HCT116 (cell line): ENCODE data around the gene ITGBL1. TPM values are rescaled to one million over a fixed set of nuclear protein-coding genes. Genes with fewer than 3 reads are reported as not detected.

Experiments used
- ATAC-seq: fragments of 200-7000 bp; cut with Tn5 transposase; 2 replicates; pipeline ENCODE4 v1.9.1; 2020; ENCODE audit warnings: mild to moderate bottlenecking, moderate library complexity
- BruUV-seq: library from RNA; stranded (reverse); fragments of 400-500 nt; replicated peaks from 2 replicates; lab custom pipeline; 2021; lab: Mats Ljungman, UMichigan
- CTCF ChIA-PET: fragments of 300-600 bp; sonication (Branson Sonifier 250); formaldehyde crosslinking; loops from one replicate; lab custom pipeline; 2021; ENCODE audit warnings: antibody characterized with exemption; lab: Charles Lee
- POLR2A ChIA-PET: fragments of 300-600, 350-600 bp; sonication (Branson Sonifier 250); formaldehyde crosslinking; loops from one replicate; lab custom pipeline; 2021; ENCODE audit warnings: antibody characterized with exemption; lab: Charles Lee
- RAD21 ChIA-PET, 2 experiments: fragments of 300-600 bp; sonication (Branson Sonifier 250); formaldehyde crosslinking; loops; one replicate each; lab custom pipeline; 2023; ENCODE audit warnings: low total read pairs in 2 of 2; ENCODE audit not compliant: uncharacterized antibody in 2 of 2, unreplicated experiment in 2 of 2, low non-redundant PET in 1 of 2; lab: Charles Lee
- DNase-seq: peaks from one replicate; pipeline ENCODE4 v3.0.0-alpha.2; 2010; ENCODE audit warnings: low read depth, low spot score
- H2AFZ ChIP-seq: fragments of 200-600 bp; shearing (Covaris generic), sonication (generic); 2 replicates; pipeline ENCODE4 v1.6.1; 2017; ENCODE audit warnings: low read depth, mixed run types, mixed read lengths, antibody characterized with exemption, low read length; ENCODE audit not compliant: poor library complexity, severe bottlenecking
- H3K27ac ChIP-seq: 2 replicates; pipeline ENCODE4 v1.5.1; 2012; ENCODE audit warnings: low read depth, low read length
- H3K27me3 ChIP-seq: fragments of 200-600 bp; sonication (generic); 2 replicates; pipeline ENCODE4 v1.6.1; 2016; ENCODE audit warnings: mixed run types, low read length, mixed read lengths; ENCODE audit not compliant: insufficient read depth
- H3K36me3 ChIP-seq, 2 experiments: fragments of 200-500 bp in 1 of 2; fragments of 200-600 bp in 1 of 2; sonication (Bioruptor generic) in 1 of 2; sonication (generic) in 1 of 2; 2 replicates each; pipeline versions ENCODE4 v1.5.1 to v1.6.1; 2014 to 2016; ENCODE audit warnings: low read length in 2 of 2, inconsistent platforms in 1 of 2, mixed read lengths in 1 of 2, mixed run types in 1 of 2; ENCODE audit not compliant: insufficient read depth in 2 of 2, control insufficient read depth in 1 of 2
- H3K4me1 ChIP-seq, 2 experiments: fragments of 200-600 bp in 1 of 2; sonication (generic) in 1 of 2; 2 replicates each; pipeline versions ENCODE4 v1.5.1 to v1.6.1; 2012 to 2017; ENCODE audit warnings: low read length in 2 of 2, inconsistent platforms in 1 of 2, mild to moderate bottlenecking in 1 of 2, mixed read lengths in 1 of 2, mixed run types in 1 of 2, moderate library complexity in 1 of 2; ENCODE audit not compliant: insufficient read depth in 2 of 2, control insufficient read depth in 1 of 2
- H3K4me2 ChIP-seq: fragments of 200-600 bp; sonication (generic); 2 replicates; pipeline ENCODE4 v1.6.1; 2017; ENCODE audit warnings: mixed run types, low read length, mixed read lengths
- H3K4me3 ChIP-seq, 2 experiments: fragments of 200-600 bp in 1 of 2; sonication (generic) in 1 of 2; replicated peaks in 1 of 2; 2 replicates each; pipeline ENCODE4 v1.5.1; 2011 to 2016; ENCODE audit warnings: low read length in 2 of 2, control low read depth in 1 of 2, low read depth in 1 of 2, mild to moderate bottlenecking in 1 of 2, mixed read lengths in 1 of 2, mixed run types in 1 of 2
- H3K79me2 ChIP-seq: fragments of 200-600 bp; sonication (generic); 2 replicates; pipeline ENCODE4 v1.6.1; 2017; ENCODE audit warnings: mild to moderate bottlenecking, mixed run types, low read length, moderate library complexity, mixed read lengths; ENCODE audit not compliant: insufficient read depth
- H3K9ac ChIP-seq: fragments of 200-600 bp; sonication (generic); 2 replicates; pipeline ENCODE4 v1.6.1; 2016; ENCODE audit warnings: low read length, mixed read lengths
- H3K9me2 ChIP-seq: fragments of 200-600 bp; sonication (generic), shearing (Covaris generic); 2 replicates; pipeline ENCODE4 v1.6.1; 2017; ENCODE audit warnings: mixed run types, mild to moderate bottlenecking, moderate library complexity; ENCODE audit not compliant: insufficient read depth
- H3K9me3 ChIP-seq, 2 experiments: fragments of 200-500 bp in 1 of 2; fragments of 200-600 bp in 1 of 2; sonication (Bioruptor generic) in 1 of 2; sonication (generic) in 1 of 2; 2 replicates each; pipeline ENCODE4 v1.6.1; 2014 to 2017; ENCODE audit warnings: low read length in 2 of 2, mixed read lengths in 2 of 2, inconsistent platforms in 1 of 2, low read depth in 1 of 2, mild to moderate bottlenecking in 1 of 2, mixed run types in 1 of 2, moderate library complexity in 1 of 2; ENCODE audit not compliant: control insufficient read depth in 1 of 2, insufficient read depth in 1 of 2
- H4K20me1 ChIP-seq: fragments of 200-600 bp; sonication (generic), shearing (Covaris generic); 2 replicates; pipeline ENCODE4 v1.6.1; 2017; ENCODE audit warnings: mixed run types, mild to moderate bottlenecking, moderate library complexity; ENCODE audit not compliant: insufficient read depth
- CEBPB ChIP-seq: IDR thresholded peaks from 2 replicates; pipeline ENCODE4 v1.6.1; 2012; ENCODE audit warnings: low read depth
- CTCF ChIP-seq, 3 experiments: fragments of 200-600 bp in 1 of 3; sonication (generic) in 1 of 3; IDR thresholded peaks in 2 of 3; conservative IDR thresholded peaks in 1 of 3; 2 replicates each; pipeline ENCODE4 v1.5.1; 2012 to 2017; ENCODE audit warnings: low read depth in 2 of 3, low read length in 2 of 3, antibody characterized with exemption in 1 of 3, borderline replicate concordance in 1 of 3, control low read depth in 1 of 3, mild to moderate bottlenecking in 1 of 3, mixed read lengths in 1 of 3, mixed run types in 1 of 3, moderate library complexity in 1 of 3; ENCODE audit not compliant: insufficient read depth in 1 of 3
- EGR1 ChIP-seq: IDR thresholded peaks from 2 replicates; pipeline ENCODE4 v1.6.1; 2012; ENCODE audit warnings: low read depth
- EZH2 ChIP-seq: fragments of 200-600 bp; sonication (generic); IDR thresholded peaks from 2 replicates; pipeline ENCODE4 v1.6.1; 2017; ENCODE audit warnings: antibody characterized with exemption, mixed run types
- EZH2phosphoT487 ChIP-seq: fragments of 200-600 bp; IDR thresholded peaks from 2 replicates; pipeline ENCODE4 v1.6.1; 2018; ENCODE audit warnings: antibody characterized with exemption, borderline replicate concordance
- FOSL1 ChIP-seq: IDR thresholded peaks from 2 replicates; pipeline ENCODE4 v1.6.1; 2012; ENCODE audit warnings: low read depth
- MAX ChIP-seq: IDR thresholded peaks from 2 replicates; pipeline ENCODE4 v1.6.1; 2012
- POLR2A ChIP-seq: IDR thresholded peaks from 2 replicates; pipeline ENCODE4 v1.7.0; 2011; ENCODE audit warnings: borderline replicate concordance; ENCODE audit not compliant: insufficient read depth, insufficient read length; ENCODE audit errors: extremely low read depth
- RAD21 ChIP-seq: IDR thresholded peaks from 2 replicates; pipeline ENCODE4 v1.6.1; 2012; ENCODE audit warnings: low read depth, mild to moderate bottlenecking
- SIN3A ChIP-seq: IDR thresholded peaks from 2 replicates; pipeline ENCODE4 v1.6.1; 2012; ENCODE audit warnings: low read depth
- SRF ChIP-seq: IDR thresholded peaks from 2 replicates; pipeline ENCODE4 v1.6.1; 2012; ENCODE audit warnings: low read depth
- TCF7L2 ChIP-seq: IDR thresholded peaks from 2 replicates; pipeline ENCODE4 v1.7.0; 2011; ENCODE audit warnings: borderline replicate concordance, inconsistent platforms; ENCODE audit not compliant: insufficient read depth, insufficient read length; ENCODE audit errors: extremely low read depth
- ZNF274 ChIP-seq: fragments of 200-500 bp; sonication (Bioruptor generic); IDR thresholded peaks from 2 replicates; pipeline ENCODE4 v1.6.1; 2014; ENCODE audit warnings: mild to moderate bottlenecking, low read depth, low read length, inconsistent platforms
- intact Hi-C: fragments of 100-400 bp; cut with micrococcal nuclease; formaldehyde crosslinking; loops from 2 replicates; pipeline ENCODE4 v1.10.0; 2022
- total RNA-seq: library from RNA; stranded (reverse); gene quantifications from one replicate; pipeline ENCODE4 v1.2.1, GENCODE V29; 2021; ENCODE audit not compliant: unreplicated experiment
- TF ChIP-seq, protein P1 (sequence below): IDR thresholded peaks from 2 replicates; pipeline ENCODE4 v1.6.1; 2011; ENCODE audit warnings: mild to moderate bottlenecking, low read length, moderate library complexity; ENCODE audit not compliant: insufficient replicate concordance; ENCODE audit errors: extremely low read depth
- TF ChIP-seq, protein P2 (sequence below): IDR thresholded peaks from 2 replicates; pipeline ENCODE4 v1.6.1; 2012; ENCODE audit warnings: low read depth
- TF ChIP-seq, protein P3 (sequence below): IDR thresholded peaks from 2 replicates; pipeline ENCODE4 v1.6.1; 2012

ITGBL1 gene
- total RNA-seq, 1 experiment from 2014 or later = 0.66 TPM

DNA sequence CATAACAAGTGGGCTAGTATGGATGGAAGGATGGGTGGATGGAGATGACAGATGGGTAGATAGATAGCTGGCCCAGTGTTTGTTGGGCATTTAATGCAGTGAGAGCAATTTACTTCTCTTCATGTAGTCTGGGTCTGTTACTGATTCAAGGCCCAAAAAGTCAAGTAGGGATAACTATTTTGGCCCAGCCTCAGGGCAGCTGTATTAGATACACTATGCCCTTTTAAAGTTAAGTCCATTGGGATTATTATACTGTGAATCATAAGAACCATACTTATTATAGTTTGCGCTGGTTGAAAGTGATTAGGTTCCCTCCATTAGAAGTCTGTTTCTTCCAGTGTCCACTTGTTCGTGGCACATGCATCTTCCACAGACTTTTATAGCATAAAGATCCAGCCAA, 4.7 kb downstream of the ITGBL1 start:
- no peaks in the 10 kb centered on the region for H3K79me2 ChIP-seq

More for the DNA sequence above, 4.7 kb downstream of the ITGBL1 start:
- H3K4me3 ChIP-seq = no peak overlapping the region
- POLR2A ChIA-PET = no interaction called here
- H3K27me3 ChIP-seq = no peaks in the 10 kb centered on the region
- peaks cover 5 to 19% of the 10 kb centered on the region in 2 experiments for H3K4me1 ChIP-seq
- RAD21 ChIA-PET = no interaction called here
- H3K9ac ChIP-seq = no peak overlapping the region
- ATAC-seq = no peak
- no peak overlapping the region for H2AFZ ChIP-seq
- no peak for DNase-seq
- H3K36me3 ChIP-seq = no peaks in the 10 kb centered on the region
- intact Hi-C loops = no loop called here
- no peak overlapping the region for H3K27ac ChIP-seq
- TF ChIP-seq, protein P1, sequence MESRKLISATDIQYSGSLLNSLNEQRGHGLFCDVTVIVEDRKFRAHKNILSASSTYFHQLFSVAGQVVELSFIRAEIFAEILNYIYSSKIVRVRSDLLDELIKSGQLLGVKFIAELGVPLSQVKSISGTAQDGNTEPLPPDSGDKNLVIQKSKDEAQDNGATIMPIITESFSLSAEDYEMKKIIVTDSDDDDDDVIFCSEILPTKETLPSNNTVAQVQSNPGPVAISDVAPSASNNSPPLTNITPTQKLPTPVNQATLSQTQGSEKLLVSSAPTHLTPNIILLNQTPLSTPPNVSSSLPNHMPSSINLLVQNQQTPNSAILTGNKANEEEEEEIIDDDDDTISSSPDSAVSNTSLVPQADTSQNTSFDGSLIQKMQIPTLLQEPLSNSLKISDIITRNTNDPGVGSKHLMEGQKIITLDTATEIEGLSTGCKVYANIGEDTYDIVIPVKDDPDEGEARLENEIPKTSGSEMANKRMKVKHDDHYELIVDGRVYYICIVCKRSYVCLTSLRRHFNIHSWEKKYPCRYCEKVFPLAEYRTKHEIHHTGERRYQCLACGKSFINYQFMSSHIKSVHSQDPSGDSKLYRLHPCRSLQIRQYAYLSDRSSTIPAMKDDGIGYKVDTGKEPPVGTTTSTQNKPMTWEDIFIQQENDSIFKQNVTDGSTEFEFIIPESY = no peak
- TF ChIP-seq EZH2 (no peak), ZNF274 (no peak), EGR1 (no peak), RAD21 (no peak), SRF (no peak), EZH2phosphoT487 (no peak), CEBPB (no peak), POLR2A (no peak), TCF7L2 (no peak), CTCF (IDR thresholded peaks at IDR 0.05 in 2 of 3, conservative IDR thresholded peaks at IDR 0.05 in 1 of 3; ENCODE audit: borderline replicate concordance in 1 of 3, insufficient read depth in 1 of 3, low read depth in 2 of 3, low read length in 2 of 3) (no peak), MAX (no peak), SIN3A (no peak), FOSL1 (no peak)
- TF ChIP-seq, protein P2, sequence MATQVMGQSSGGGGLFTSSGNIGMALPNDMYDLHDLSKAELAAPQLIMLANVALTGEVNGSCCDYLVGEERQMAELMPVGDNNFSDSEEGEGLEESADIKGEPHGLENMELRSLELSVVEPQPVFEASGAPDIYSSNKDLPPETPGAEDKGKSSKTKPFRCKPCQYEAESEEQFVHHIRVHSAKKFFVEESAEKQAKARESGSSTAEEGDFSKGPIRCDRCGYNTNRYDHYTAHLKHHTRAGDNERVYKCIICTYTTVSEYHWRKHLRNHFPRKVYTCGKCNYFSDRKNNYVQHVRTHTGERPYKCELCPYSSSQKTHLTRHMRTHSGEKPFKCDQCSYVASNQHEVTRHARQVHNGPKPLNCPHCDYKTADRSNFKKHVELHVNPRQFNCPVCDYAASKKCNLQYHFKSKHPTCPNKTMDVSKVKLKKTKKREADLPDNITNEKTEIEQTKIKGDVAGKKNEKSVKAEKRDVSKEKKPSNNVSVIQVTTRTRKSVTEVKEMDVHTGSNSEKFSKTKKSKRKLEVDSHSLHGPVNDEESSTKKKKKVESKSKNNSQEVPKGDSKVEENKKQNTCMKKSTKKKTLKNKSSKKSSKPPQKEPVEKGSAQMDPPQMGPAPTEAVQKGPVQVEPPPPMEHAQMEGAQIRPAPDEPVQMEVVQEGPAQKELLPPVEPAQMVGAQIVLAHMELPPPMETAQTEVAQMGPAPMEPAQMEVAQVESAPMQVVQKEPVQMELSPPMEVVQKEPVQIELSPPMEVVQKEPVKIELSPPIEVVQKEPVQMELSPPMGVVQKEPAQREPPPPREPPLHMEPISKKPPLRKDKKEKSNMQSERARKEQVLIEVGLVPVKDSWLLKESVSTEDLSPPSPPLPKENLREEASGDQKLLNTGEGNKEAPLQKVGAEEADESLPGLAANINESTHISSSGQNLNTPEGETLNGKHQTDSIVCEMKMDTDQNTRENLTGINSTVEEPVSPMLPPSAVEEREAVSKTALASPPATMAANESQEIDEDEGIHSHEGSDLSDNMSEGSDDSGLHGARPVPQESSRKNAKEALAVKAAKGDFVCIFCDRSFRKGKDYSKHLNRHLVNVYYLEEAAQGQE = no peak
- TF ChIP-seq, protein P3, sequence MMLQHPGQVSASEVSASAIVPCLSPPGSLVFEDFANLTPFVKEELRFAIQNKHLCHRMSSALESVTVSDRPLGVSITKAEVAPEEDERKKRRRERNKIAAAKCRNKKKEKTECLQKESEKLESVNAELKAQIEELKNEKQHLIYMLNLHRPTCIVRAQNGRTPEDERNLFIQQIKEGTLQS = no peak
- CTCF ChIA-PET = no interaction called here
- H3K9me3 ChIP-seq = peaks cover 0 to 10% of the 10 kb centered on the region in 2 experiments; a peak in 2 of 4 replicates
- H3K4me2 ChIP-seq = no peak overlapping the region
- H3K9me2 ChIP-seq = no peaks in the 10 kb centered on the region
- no TSS peak for BruUV-seq
- no peaks in the 10 kb centered on the region for H4K20me1 ChIP-seq
